IMR-90 (cell line): ENCODE measurements around the gene CEACAM16. TPM values are rescaled to one million over a fixed set of nuclear protein-coding genes. Genes with fewer than 3 reads are reported as not detected.

Source experiments
- ATAC-seq: fragments of 200-7000 bp; cut with Tn5 transposase; 2 replicates; pipeline ENCODE4 v1.9.1; 2020; ENCODE audit warnings: low read depth, mild to moderate bottlenecking, moderate library complexity
- BruUV-seq: library from RNA; stranded (reverse); fragments of 400-500 nt; replicated peaks from 2 replicates; lab custom pipeline; 2021; lab: Mats Ljungman, UMichigan
- CTCF ChIA-PET: fragments of 300-600 bp; formaldehyde crosslinking; extraction: SDS; loops from one replicate; lab custom pipeline; 2021; ENCODE audit warnings: antibody characterized with exemption; lab: Yijun Ruan, JAX
- POLR2A ChIA-PET: fragments of 300-600 bp; sonication (Branson Sonifier 250); formaldehyde crosslinking; loops from one replicate; lab custom pipeline; 2022; ENCODE audit warnings: antibody characterized with exemption; ENCODE audit not compliant: unreplicated experiment; lab: Charles Lee
- DNase-seq: peaks from one replicate; pipeline ENCODE4 v3.0.0; 2013
- H2AFZ ChIP-seq: replicated peaks from 2 replicates; pipeline ENCODE3; 2013; ENCODE audit warnings: low read length, mild to moderate bottlenecking; ENCODE audit not compliant: poor library complexity
- H2AK5ac ChIP-seq: 2 replicates; pipeline ENCODE4 v1.6.1; 2013; ENCODE audit warnings: low read depth, low read length, inconsistent platforms
- H2AK9ac ChIP-seq: replicated peaks from 2 replicates; pipeline ENCODE3; 2013; ENCODE audit warnings: mild to moderate bottlenecking, low read depth, low read length, moderate library complexity; ENCODE audit not compliant: poor library complexity
- H2BK120ac ChIP-seq: 2 replicates; pipeline ENCODE4 v1.6.1; 2013; ENCODE audit warnings: low read depth, low read length, inconsistent platforms
- H2BK15ac ChIP-seq: 3 replicates; pipeline ENCODE4 v1.6.1; 2013; ENCODE audit warnings: low read depth, low read length, inconsistent platforms
- H2BK20ac ChIP-seq: 2 replicates; pipeline ENCODE4 v1.6.1; 2013; ENCODE audit warnings: low read depth, mild to moderate bottlenecking, inconsistent platforms, low read length, moderate library complexity
- H2BK5ac ChIP-seq: 2 replicates; pipeline ENCODE4 v1.6.1; 2013; ENCODE audit warnings: mild to moderate bottlenecking, low read depth, low read length, inconsistent platforms; ENCODE audit not compliant: poor library complexity, severe bottlenecking
- H3K14ac ChIP-seq: replicated peaks from 2 replicates; pipeline ENCODE4 v1.6.1; 2013; ENCODE audit warnings: low read depth, low read length, inconsistent platforms
- H3K18ac ChIP-seq: 2 replicates; pipeline ENCODE4 v1.6.1; 2013; ENCODE audit warnings: low read depth, low read length, control low read depth
- H3K23ac ChIP-seq: 2 replicates; pipeline ENCODE4 v1.6.1; 2013; ENCODE audit warnings: low read depth, low read length, inconsistent platforms
- H3K27ac ChIP-seq: 2 replicates; pipeline ENCODE4 v1.5.1; 2013; ENCODE audit warnings: mild to moderate bottlenecking, control low read depth, low read length; ENCODE audit not compliant: insufficient read depth
- H3K27me3 ChIP-seq: 2 replicates; pipeline ENCODE4 v1.6.1; 2013; ENCODE audit warnings: low read length; ENCODE audit not compliant: control insufficient read depth, insufficient read depth
- H3K36me3 ChIP-seq: 2 replicates; pipeline ENCODE4 v1.6.1; 2013; ENCODE audit warnings: low read length, mixed read lengths; ENCODE audit not compliant: control insufficient read depth, insufficient read depth
- H3K4ac ChIP-seq: 2 replicates; pipeline ENCODE4 v1.6.1; 2013; ENCODE audit warnings: low read depth, low read length, inconsistent platforms
- H3K4me1 ChIP-seq: 2 replicates; pipeline ENCODE4 v1.6.1; 2013; ENCODE audit warnings: low read length, mixed read lengths; ENCODE audit not compliant: control insufficient read depth, insufficient read depth
- H3K4me2 ChIP-seq: 2 replicates; pipeline ENCODE4 v1.6.1; 2013; ENCODE audit warnings: low read depth, mild to moderate bottlenecking, control low read depth, low read length, moderate library complexity
- H3K4me3 ChIP-seq: 2 replicates; pipeline ENCODE4 v1.5.1; 2013; ENCODE audit warnings: low read depth, mild to moderate bottlenecking, control low read depth, low read length, moderate library complexity; ENCODE audit not compliant: insufficient read depth
- H3K56ac ChIP-seq: 2 replicates; pipeline ENCODE4 v1.6.1; 2013; ENCODE audit warnings: low read length, inconsistent platforms; ENCODE audit not compliant: insufficient read depth; ENCODE audit errors: extremely low read depth
- H3K79me1 ChIP-seq, 2 experiments: 2 replicates each; pipeline ENCODE4 v1.6.1; 2013; ENCODE audit warnings: low read length in 2 of 2, inconsistent platforms in 1 of 2, low read depth in 1 of 2
- H3K9ac ChIP-seq: 2 replicates; pipeline ENCODE4 v1.6.1; 2013; ENCODE audit warnings: low read depth, low read length, control low read depth
- H3K9me1 ChIP-seq: 2 replicates; pipeline ENCODE4 v1.6.1; 2013; ENCODE audit warnings: low read length, inconsistent platforms; ENCODE audit not compliant: insufficient read depth
- H3K9me3 ChIP-seq: 2 replicates; pipeline ENCODE4 v1.6.1; 2013; ENCODE audit warnings: low read length; ENCODE audit not compliant: control insufficient read depth, insufficient read depth
- H4K20me1 ChIP-seq: 2 replicates; pipeline ENCODE4 v1.6.1; 2013; ENCODE audit warnings: low read length, inconsistent platforms; ENCODE audit not compliant: insufficient read depth
- H4K5ac ChIP-seq: 2 replicates; pipeline ENCODE4 v1.6.1; 2013; ENCODE audit warnings: mild to moderate bottlenecking, low read depth, low read length, control low read depth
- H4K8ac ChIP-seq, 2 experiments: 2 replicates each; pipeline ENCODE4 v1.6.1; 2013; ENCODE audit warnings: low read depth in 2 of 2, low read length in 2 of 2, control low read depth in 1 of 2, inconsistent platforms in 1 of 2
- H4K91ac ChIP-seq: 2 replicates; pipeline ENCODE4 v1.6.1; 2013; ENCODE audit warnings: low read depth, low read length, inconsistent platforms; ENCODE audit not compliant: insufficient read depth
- BHLHE40 ChIP-seq: fragments of 150-350 bp; IDR thresholded peaks from 2 replicates; pipeline ENCODE4 v1.6.1; 2016; ENCODE audit warnings: mild to moderate bottlenecking, low read depth, low read length
- CHD1 ChIP-seq: IDR thresholded peaks from 2 replicates; pipeline ENCODE4 v1.6.1; 2012; ENCODE audit warnings: low read depth, low read length, improper control_type of control experiment
- MAFK ChIP-seq: IDR thresholded peaks from 2 replicates; pipeline ENCODE4 v1.6.1; 2012; ENCODE audit warnings: low read depth, low read length, improper control_type of control experiment
- MAZ ChIP-seq: IDR thresholded peaks from 2 replicates; pipeline ENCODE4 v1.6.1; 2012; ENCODE audit warnings: low read depth, mild to moderate bottlenecking, low read length, improper control_type of control experiment, moderate library complexity, borderline replicate concordance
- RAD21 ChIP-seq: IDR thresholded peaks from 2 replicates; pipeline ENCODE4 v1.6.1; 2012; ENCODE audit warnings: low read length, improper control_type of control experiment
- RCOR1 ChIP-seq: IDR thresholded peaks from 2 replicates; pipeline ENCODE4 v1.6.1; 2012; ENCODE audit warnings: mild to moderate bottlenecking, low read length, improper control_type of control experiment; ENCODE audit not compliant: insufficient replicate concordance
- SMC3 ChIP-seq: fragments of 150-350 bp; IDR thresholded peaks from 2 replicates; pipeline ENCODE4 v1.6.1; 2016; ENCODE audit warnings: low read depth, mild to moderate bottlenecking, antibody characterized with exemption, low read length, moderate library complexity
- WGBS, 2 experiments: methylation state at CpG; one replicate each; pipeline versions ENCODE4 v1.1.5 to v1.1.7; 2013; ENCODE audit warnings: missing lambda C conversion rate in 2 of 2; ENCODE audit not compliant: insufficient read length in 1 of 2; ENCODE audit errors: extremely low coverage in 2 of 2; 5-methylcytosine and 5-hydroxymethylcytosine counted together
- dilution Hi-C: fragments of 300-500 bp; cut with HindIII; formaldehyde crosslinking; loops from one replicate; pipeline ENCODE4 v1.14.3; 2018; ENCODE audit warnings: low sequenced_read_pairs; ENCODE audit not compliant: unreplicated experiment
- in situ Hi-C: fragments of 300-500 bp; cut with MboI; formaldehyde crosslinking; loops from 3 replicates; pipeline ENCODE4 v1.14.3; 2019; ENCODE audit warnings: low sequenced_read_pairs, inconsistent platforms, mixed read lengths
- intact Hi-C: fragments of 100-400 bp; cut with micrococcal nuclease; formaldehyde crosslinking; loops from 2 replicates; pipeline ENCODE4 v1.10.0; 2022
- polyA plus RNA-seq, 3 experiments: library from polyadenylated mRNA; depleted of rRNA; stranded (reverse); fragments of >200 nt; gene quantifications; 2 replicates each; pipeline ENCODE4 v1.2.3, GENCODE V29; 2012; ENCODE audit warnings: low replicate concordance in 1 of 3
- total RNA-seq: library from RNA; depleted of rRNA; stranded (reverse); fragments of >200 nt; gene quantifications from 2 replicates; pipeline ENCODE4 v1.2.3, GENCODE V29; 2012
- TF ChIP-seq, protein P1 (sequence below): fragments of 150-350 bp; IDR thresholded peaks from 2 replicates; pipeline ENCODE4 v1.6.1; 2016; ENCODE audit warnings: low read depth, mild to moderate bottlenecking, low read length, moderate library complexity, borderline replicate concordance

CEACAM16 gene
- total and polyA plus RNA-seq, 2 of the 4 experiments (the other 2 are of a cell fraction) = not detected

DNA sequence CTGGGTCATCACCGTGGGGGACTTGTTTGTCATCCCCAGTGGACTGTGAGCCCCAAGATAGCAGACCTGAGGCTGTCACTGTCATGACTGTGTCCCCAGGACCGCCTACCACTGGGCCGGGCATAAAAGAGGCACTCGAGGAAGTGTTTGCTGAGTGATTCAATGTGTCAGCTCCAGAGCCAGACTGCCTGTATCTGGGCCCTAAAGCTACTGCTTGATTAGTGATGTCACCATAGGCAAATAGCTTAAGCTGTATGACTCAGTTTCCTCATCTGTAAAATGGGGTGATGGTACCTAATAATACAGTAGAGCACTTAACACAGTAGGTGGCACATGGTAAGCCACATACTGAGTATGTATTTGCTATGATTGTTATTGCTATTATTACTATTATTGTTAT lies 38.9 kb upstream of the CEACAM16 start:
- in situ Hi-C loops (no loop called here), dilution Hi-C loops (no loop called here), intact Hi-C loops (no loop called here)
- Histone ChIP-seq H3K9me3 (no peaks in the 10 kb centered on the region), H3K36me3 (peaks cover 70% of the 10 kb centered on the region), H3K9ac (no peak overlapping the region), H4K20me1 (0 out of 2 replicates have a peak, but pooled peaks cover 7% of the 10 kb centered on the region), H2AFZ (no peak overlapping the region), H2BK120ac (no peak overlapping the region), H3K23ac (no peak overlapping the region), H2BK20ac (no peak overlapping the region), H4K5ac (no peak overlapping the region), H3K79me1 (peaks cover 31 to 84% of the 10 kb centered on the region in 2 experiments; a peak in 3 of 4 replicates), H3K27me3 (no peaks in the 10 kb centered on the region), H3K4me2 (no peak overlapping the region), H3K9me1 (peaks cover 12% of the 10 kb centered on the region), H3K18ac (no peak overlapping the region), H3K4ac (no peak overlapping the region), H3K14ac (no peak overlapping the region), H4K8ac (0 out of 4 replicates have a peak overlapping the region, but pooled peaks of 1 of the 2 experiments have one; percentile 3), H3K27ac (no peak overlapping the region), H3K4me3 (no peak overlapping the region), H3K4me1 (peaks cover 3% of the 10 kb centered on the region; the same call in 1 of the 2 replicates), H4K91ac (no peak overlapping the region), H2AK5ac (no peak overlapping the region), H3K56ac (no peak overlapping the region), H2BK5ac (no peak overlapping the region), H2AK9ac (no peak overlapping the region), H2BK15ac (no peak overlapping the region)
- DNase-seq = no peak
- no peak for TF ChIP-seq SMC3
- no peak for TF ChIP-seq CHD1
- TF ChIP-seq RAD21 = no peak
- TF ChIP-seq, protein P1, sequence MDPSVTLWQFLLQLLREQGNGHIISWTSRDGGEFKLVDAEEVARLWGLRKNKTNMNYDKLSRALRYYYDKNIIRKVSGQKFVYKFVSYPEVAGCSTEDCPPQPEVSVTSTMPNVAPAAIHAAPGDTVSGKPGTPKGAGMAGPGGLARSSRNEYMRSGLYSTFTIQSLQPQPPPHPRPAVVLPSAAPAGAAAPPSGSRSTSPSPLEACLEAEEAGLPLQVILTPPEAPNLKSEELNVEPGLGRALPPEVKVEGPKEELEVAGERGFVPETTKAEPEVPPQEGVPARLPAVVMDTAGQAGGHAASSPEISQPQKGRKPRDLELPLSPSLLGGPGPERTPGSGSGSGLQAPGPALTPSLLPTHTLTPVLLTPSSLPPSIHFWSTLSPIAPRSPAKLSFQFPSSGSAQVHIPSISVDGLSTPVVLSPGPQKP = no peak
- no peak for TF ChIP-seq BHLHE40
- TF ChIP-seq RCOR1 = no peak
- TF ChIP-seq MAZ = no peak
- no peak for TF ChIP-seq MAFK
- WGBS, 2 experiments = 100% methylated on average over 1 of the region's 4 CpGs; no CpG with 5 or more reads in 1 of the 2 experiments
- no TSS peak for BruUV-seq
- no peak for ATAC-seq
- CTCF ChIA-PET = no interaction called here
- POLR2A ChIA-PET = no interaction called here
